ENCODE results near the gene CSTA. TPM values are rescaled to one million over a fixed set of nuclear protein-coding genes. Genes with fewer than 3 reads are reported as not detected.

The CSTA gene
- total RNA-seq, 4 donors from 2014 or later: 0.69 to 95.6 (median 5.3) TPM

DNA sequence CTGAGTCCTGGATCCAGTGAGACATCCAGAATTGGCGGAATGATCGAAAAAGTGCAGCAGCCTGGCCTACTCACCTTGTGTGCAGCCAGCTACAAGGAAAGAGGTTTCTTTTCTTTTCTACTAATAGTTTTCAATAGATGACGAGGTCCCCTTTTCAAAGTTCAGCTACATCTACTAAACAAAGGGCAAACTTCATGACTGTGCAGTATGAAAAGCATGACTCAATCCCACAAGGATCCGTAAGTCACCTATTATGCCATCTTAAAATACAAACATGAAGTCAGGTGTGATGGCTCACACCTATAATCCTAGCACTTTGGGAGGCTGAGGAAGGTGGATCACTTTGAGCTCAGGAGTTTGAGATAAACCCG is 41.3 kb downstream of the CSTA start:
- TF ChIP-seq, protein P1, sequence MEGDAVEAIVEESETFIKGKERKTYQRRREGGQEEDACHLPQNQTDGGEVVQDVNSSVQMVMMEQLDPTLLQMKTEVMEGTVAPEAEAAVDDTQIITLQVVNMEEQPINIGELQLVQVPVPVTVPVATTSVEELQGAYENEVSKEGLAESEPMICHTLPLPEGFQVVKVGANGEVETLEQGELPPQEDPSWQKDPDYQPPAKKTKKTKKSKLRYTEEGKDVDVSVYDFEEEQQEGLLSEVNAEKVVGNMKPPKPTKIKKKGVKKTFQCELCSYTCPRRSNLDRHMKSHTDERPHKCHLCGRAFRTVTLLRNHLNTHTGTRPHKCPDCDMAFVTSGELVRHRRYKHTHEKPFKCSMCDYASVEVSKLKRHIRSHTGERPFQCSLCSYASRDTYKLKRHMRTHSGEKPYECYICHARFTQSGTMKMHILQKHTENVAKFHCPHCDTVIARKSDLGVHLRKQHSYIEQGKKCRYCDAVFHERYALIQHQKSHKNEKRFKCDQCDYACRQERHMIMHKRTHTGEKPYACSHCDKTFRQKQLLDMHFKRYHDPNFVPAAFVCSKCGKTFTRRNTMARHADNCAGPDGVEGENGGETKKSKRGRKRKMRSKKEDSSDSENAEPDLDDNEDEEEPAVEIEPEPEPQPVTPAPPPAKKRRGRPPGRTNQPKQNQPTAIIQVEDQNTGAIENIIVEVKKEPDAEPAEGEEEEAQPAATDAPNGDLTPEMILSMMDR (IDR thresholded peaks at IDR 0.05): no peak
- TF ChIP-seq POLR2A (IDR thresholded peaks at IDR 0.05): no peak
- no peak for TF ChIP-seq POLR2AphosphoS5 (IDR thresholded peaks at IDR 0.05)
- TF ChIP-seq EP300 (IDR thresholded peaks at IDR 0.05): no peak
- peaks cover 0 to 98% of the 10 kb centered on the region in 2 donors for H3K36me3 ChIP-seq
- no peaks in the 10 kb centered on the region for H3K27me3 ChIP-seq
- WGBS, 2 donors (ENCODE audit: low coverage in 1 of 2): 89 to 96% methylated on average over 4 to 5 of the region's 5 CpGs
- no peak for ATAC-seq
- no peaks in the 10 kb centered on the region for H3K9me3 ChIP-seq
- H3K4me3 ChIP-seq: no peak overlapping the region
- H3K4me1 ChIP-seq: no peaks in the 10 kb centered on the region
- no peak overlapping the region for H3K27ac ChIP-seq

DNA sequence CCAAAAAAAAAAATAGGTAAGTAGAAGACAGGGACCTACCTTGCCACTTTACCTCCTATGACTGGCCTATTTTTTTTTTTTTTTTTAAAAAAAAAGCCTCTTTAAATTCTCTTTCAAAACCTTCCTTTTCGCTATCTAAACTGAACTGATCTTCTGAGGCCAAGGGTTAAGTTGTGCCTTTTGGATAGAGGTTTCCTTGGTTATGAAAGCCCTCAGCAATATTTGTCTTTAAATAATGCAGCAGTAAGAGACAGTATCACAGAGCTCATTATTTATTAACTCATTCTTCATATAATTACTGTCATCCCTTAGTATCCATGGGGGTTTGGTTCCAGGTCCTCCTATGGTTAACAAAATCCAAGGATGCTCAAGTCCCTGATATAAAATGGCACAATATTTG is 49.0 kb downstream of the CSTA start:
- Histone ChIP-seq H3K27me3 (no peaks in the 10 kb centered on the region), H3K27ac (no peak overlapping the region), H3K4me3 (no peak overlapping the region), H3K36me3 (peaks cover 0 to 39% of the 10 kb centered on the region in 2 donors), H3K9me3 (no peaks in the 10 kb centered on the region), H3K4me1 (no peaks in the 10 kb centered on the region)
- no peak for ATAC-seq
- 86 to 100% methylated on average over 1 of the region's 1 CpG for WGBS, 2 donors (ENCODE audit: low coverage in 1 of 2)
- TF ChIP-seq POLR2AphosphoS5 (IDR thresholded peaks at IDR 0.05) (no peak), POLR2A (IDR thresholded peaks at IDR 0.05) (no peak), EP300 (IDR thresholded peaks at IDR 0.05) (no peak)
- TF ChIP-seq, protein P1 (IDR thresholded peaks at IDR 0.05): no peak

DNA sequence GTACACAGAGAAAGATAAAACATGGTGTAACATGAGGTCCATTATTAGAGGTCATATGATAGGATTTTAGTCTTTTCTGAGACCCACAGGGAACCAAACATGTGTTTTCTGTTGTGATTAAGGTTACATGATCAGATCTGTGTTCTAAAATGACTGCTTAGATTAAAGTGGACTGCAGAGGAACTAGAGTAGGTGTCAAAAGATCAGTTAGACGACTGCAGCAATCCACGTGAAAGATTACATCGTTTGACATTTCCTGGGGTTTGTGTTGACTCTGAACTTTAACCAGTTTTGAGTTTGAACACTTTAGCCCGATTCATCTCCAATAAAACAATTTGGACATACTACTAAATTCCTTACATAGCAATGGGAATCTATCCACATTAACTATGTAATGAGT is 52.9 kb downstream of the CSTA start:
- Histone ChIP-seq H3K4me1 (peaks cover 3 to 12% (median 6%) of the 10 kb centered on the region in 3 donors), H3K36me3 (peaks cover 0 to 13% of the 10 kb centered on the region in 2 donors), H3K9me3 (no peaks in the 10 kb centered on the region), H3K27ac (no peak overlapping the region), H3K27me3 (no peaks in the 10 kb centered on the region), H3K4me3 (no peak overlapping the region)
- TF ChIP-seq, protein P1 (IDR thresholded peaks at IDR 0.05): no peak
- ATAC-seq: no peak
- 75% methylated on average over 4 of the region's 4 CpGs for WGBS, 2 donors (ENCODE audit: low coverage in 1 of 2)

DNA sequence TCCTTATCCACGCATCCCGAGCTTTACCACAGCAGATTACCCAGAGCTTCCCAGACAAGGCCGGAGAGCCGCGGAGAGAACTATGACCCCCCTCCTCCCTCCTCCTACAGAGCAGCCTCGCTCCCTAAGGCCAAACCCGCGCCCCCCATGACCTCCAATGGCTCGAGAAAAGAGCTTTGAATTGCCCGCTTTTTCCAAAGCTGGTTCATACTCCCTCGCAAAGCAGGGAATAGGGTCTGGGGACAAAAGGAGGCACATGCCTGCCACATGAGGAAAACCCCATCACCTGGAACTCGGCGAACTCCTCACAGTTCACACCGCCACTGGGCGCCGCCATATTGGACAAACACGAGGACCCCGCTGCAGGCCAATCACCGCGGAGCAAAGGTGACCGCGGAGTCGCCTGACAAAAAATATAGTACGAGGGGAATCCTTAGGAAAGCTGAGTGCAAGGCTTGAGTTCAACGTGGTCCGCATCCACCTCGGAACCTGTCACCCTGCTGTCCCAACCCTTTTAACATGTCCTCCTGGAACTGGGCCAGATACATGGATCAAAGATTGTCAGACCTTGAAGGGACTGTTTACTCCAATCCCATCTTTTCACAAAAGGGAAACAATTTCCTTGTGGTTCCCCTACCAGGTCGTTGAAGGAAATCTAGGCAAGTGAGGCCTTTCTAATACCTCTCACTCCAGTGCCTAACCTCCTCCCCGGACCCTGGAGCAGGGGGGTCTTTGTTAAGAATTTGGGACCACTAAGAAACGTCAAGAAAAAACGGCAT is 58.0 kb downstream of the CSTA start, which contains the start of gene MIX23:
Gene MIX23, minus strand, starts transcription at position 344 of the 779 bp plus-strand sequence. Its CDS starts 7 bp downstream, at position 337.
- H3K4me3 ChIP-seq: peak within 1 kb of the TSS; percentile 79 to 98
- TF ChIP-seq EP300 (IDR thresholded peaks at IDR 0.05) (no peak), POLR2A (IDR thresholded peaks at IDR 0.05) (peak; percentile 14 to 28), POLR2AphosphoS5 (IDR thresholded peaks at IDR 0.05) (peak; percentile 46)
- TF ChIP-seq, protein P1 (IDR thresholded peaks at IDR 0.05): no peak
- H3K27ac ChIP-seq: peak within 1 kb of the TSS; percentile 87 to 94 (median 92)
- H3K36me3 ChIP-seq: peaks cover 0 to 8% of the 10 kb centered on the region in 2 donors
- WGBS, 2 donors (ENCODE audit: low coverage in 1 of 2): 1% methylated on average over 20 to 24 of the region's 31 CpGs
- peaks cover 3 to 47% (median 10%) of the 10 kb centered on the region in 3 donors for H3K4me1 ChIP-seq
- no peaks in the 10 kb centered on the region for H3K9me3 ChIP-seq
- peak; percentile 80 for ATAC-seq
- H3K27me3 ChIP-seq: no peaks in the 10 kb centered on the region

All from gastroesophageal sphincter (tissue), 4 donors.